Smooth muscle cell (in vitro differentiated cells): ENCODE data around the gene DHX36. TPM values are rescaled to one million over a fixed set of nuclear protein-coding genes. Genes with fewer than 3 reads are reported as not detected.

Experiments
- DNase-seq: peaks from one replicate; lab custom pipeline; 2025; ENCODE audit not compliant: unreplicated experiment; lab: John Stamatoyannopoulos, UW
- H2AFZ ChIP-seq: fragments of 200-600 bp; sonication (generic); 2 replicates; pipeline ENCODE4 v1.6.0; 2016; ENCODE audit warnings: antibody characterized with exemption, low read depth, mild to moderate bottlenecking
- H3F3A ChIP-seq: fragments of 200-600 bp; sonication (generic); 2 replicates; pipeline ENCODE4 v1.6.0; 2017; ENCODE audit warnings: antibody characterized with exemption, low read depth
- H3K27ac ChIP-seq: fragments of 200-600 bp; sonication (generic); 2 replicates; pipeline ENCODE4 v1.5.1; 2016; ENCODE audit warnings: low read depth, mild to moderate bottlenecking
- H3K27me3 ChIP-seq: fragments of 200-600 bp; sonication (generic); 2 replicates; pipeline ENCODE4 v1.6.1; 2016; ENCODE audit warnings: low read depth, mild to moderate bottlenecking
- H3K36me3 ChIP-seq: fragments of 200-600 bp; sonication (generic); 2 replicates; pipeline ENCODE4 v1.5.1; 2016; ENCODE audit warnings: low read depth
- H3K4me1 ChIP-seq: fragments of 200-600 bp; sonication (generic); 2 replicates; pipeline ENCODE4 v1.5.1; 2016; ENCODE audit warnings: low read depth
- H3K4me2 ChIP-seq: fragments of 200-600 bp; sonication (generic); 2 replicates; pipeline ENCODE4 v1.6.0; 2016; ENCODE audit warnings: mild to moderate bottlenecking
- H3K4me3 ChIP-seq: fragments of 200-600 bp; sonication (generic); 2 replicates; pipeline ENCODE4 v1.5.1; 2016; ENCODE audit warnings: mild to moderate bottlenecking
- H3K79me2 ChIP-seq: fragments of 200-600 bp; sonication (generic); 2 replicates; pipeline ENCODE4 v1.6.0; 2016; ENCODE audit warnings: low read depth, mild to moderate bottlenecking
- H3K9ac ChIP-seq: fragments of 200-600 bp; sonication (generic); 2 replicates; pipeline ENCODE4 v1.6.0; 2016; ENCODE audit warnings: low read depth
- H3K9me3 ChIP-seq: fragments of 200-600 bp; sonication (generic); replicated peaks from 2 replicates; pipeline ENCODE4 v1.5.1; 2016; ENCODE audit warnings: low read depth
- H4K20me1 ChIP-seq: fragments of 200-600 bp; sonication (generic); 2 replicates; pipeline ENCODE4 v1.6.0; 2016; ENCODE audit warnings: low read depth
- CTCF ChIP-seq: fragments of 200-600 bp; sonication (generic); IDR thresholded peaks from 2 replicates; pipeline ENCODE4 v1.5.1; 2017; ENCODE audit warnings: borderline replicate concordance, mild to moderate bottlenecking, antibody characterized with exemption; ENCODE audit not compliant: insufficient read depth, poor library complexity, severe bottlenecking
- WGBS: methylation state at CpG from one replicate; pipeline ENCODE4 v1.1.7; 2016; ENCODE audit warnings: low lambda C conversion rate; 5-methylcytosine and 5-hydroxymethylcytosine counted together
- polyA plus RNA-seq: library from polyadenylated mRNA; unstranded; fragments of >200 nt; fragmentation: Nextera tagmentation; extraction: Ambion mirVana; gene quantifications from 2 replicates; pipeline ENCODE4 v1.2.1, GENCODE V29; 2016
- total RNA-seq: library from RNA; depleted of rRNA; stranded (reverse); fragments of >200 nt; gene quantifications from 2 replicates; pipeline ENCODE4 v1.2.3, GENCODE V29; 2014

Gene DHX36
- total and polyA plus RNA-seq, 2 experiments from 2014 or later = 18.2 to 42.6 TPM

DNA sequence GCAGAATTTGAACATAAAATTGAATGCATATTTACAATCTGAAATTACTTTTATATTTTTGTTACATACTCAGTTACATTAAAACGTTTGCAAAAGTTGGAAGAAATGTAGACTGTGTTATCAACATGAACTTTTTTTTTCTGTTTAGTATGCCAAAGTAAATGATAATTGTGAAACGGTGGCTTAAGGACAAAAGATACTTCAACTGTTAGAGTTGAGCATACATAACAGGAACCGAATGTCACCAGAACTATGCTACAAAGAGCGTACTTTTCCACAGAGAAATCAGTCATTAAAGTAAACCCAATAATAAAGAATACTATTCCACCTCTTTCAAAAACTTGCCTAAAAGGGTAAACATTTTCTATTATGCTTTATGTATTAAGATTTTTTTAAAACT lies 14.3 kb upstream of the DHX36 start:
- DNase-seq = no peak
- Histone ChIP-seq H3K4me2 (no peak overlapping the region), H3K27ac (no peak overlapping the region), H3K27me3 (no peaks in the 10 kb centered on the region), H3K79me2 (no peaks in the 10 kb centered on the region), H3K36me3 (no peaks in the 10 kb centered on the region), H3K4me3 (no peak overlapping the region), H4K20me1 (no peaks in the 10 kb centered on the region), H3F3A (no peaks in the 10 kb centered on the region), H3K9ac (no peak overlapping the region), H2AFZ (no peak overlapping the region), H3K9me3 (no peaks in the 10 kb centered on the region), H3K4me1 (no peaks in the 10 kb centered on the region)
- whole genome bisulfite sequencing = 81% methylated on average over 4 of the region's 4 CpGs
- TF ChIP-seq CTCF = no peak

DNA sequence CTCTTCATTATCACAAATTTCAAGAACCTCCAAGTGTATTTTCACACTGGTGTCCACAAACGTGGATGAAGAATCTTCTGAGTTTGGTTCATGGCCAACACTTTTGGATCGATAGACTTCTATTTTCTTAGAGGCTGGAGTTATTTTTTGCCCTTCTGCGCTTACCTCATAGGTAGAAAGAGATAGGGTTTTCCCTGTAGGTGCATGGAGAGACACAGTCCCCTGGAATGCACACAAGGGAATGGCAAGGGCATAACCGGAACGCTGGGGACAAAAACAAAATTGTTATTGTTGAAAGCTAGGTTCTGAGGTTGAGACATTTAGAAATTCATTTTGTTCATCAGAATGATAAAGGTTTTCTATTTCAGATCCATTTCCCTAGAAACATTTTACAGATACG lies 13.7 kb upstream of the DHX36 start:
- Histone ChIP-seq H3K36me3 (no peaks in the 10 kb centered on the region), H3K27me3 (no peaks in the 10 kb centered on the region), H2AFZ (no peak overlapping the region), H3K9ac (no peak overlapping the region), H3K4me1 (no peaks in the 10 kb centered on the region), H3K79me2 (no peaks in the 10 kb centered on the region), H3K27ac (no peak overlapping the region), H3F3A (no peaks in the 10 kb centered on the region), H3K9me3 (no peaks in the 10 kb centered on the region), H3K4me3 (no peak overlapping the region), H4K20me1 (no peaks in the 10 kb centered on the region), H3K4me2 (no peak overlapping the region)
- 94% methylated on average over 6 of the region's 6 CpGs for whole genome bisulfite sequencing
- no peak for TF ChIP-seq CTCF
- no peak for DNase-seq

DNA sequence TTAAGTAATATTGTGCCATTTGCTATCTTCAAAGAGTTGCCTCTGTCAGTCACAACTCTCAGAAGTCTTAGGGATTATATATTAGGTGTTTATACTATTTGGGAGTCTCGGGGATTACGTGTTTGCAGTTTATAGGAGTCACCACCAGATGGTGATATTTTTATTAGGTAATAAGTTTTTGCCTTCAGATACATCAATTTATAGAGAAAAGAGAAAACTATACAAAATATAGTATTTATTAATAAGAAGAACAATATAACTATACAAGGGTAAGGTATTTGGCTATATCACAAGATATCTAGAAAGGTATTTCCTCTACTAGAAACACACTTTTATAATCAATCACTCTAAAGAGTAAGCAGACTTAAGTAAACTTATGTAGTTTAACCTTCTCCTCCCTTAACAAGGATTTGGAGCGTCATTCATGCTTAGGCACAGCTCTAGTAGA lies 10.7 kb upstream of the DHX36 start:
- no peaks in the 10 kb centered on the region for H4K20me1 ChIP-seq
- no peak overlapping the region for H3K4me2 ChIP-seq
- no peaks in the 10 kb centered on the region for H3K27me3 ChIP-seq
- no peaks in the 10 kb centered on the region for H3K4me1 ChIP-seq
- no peaks in the 10 kb centered on the region for H3F3A ChIP-seq
- H2AFZ ChIP-seq = no peak overlapping the region
- no peaks in the 10 kb centered on the region for H3K36me3 ChIP-seq
- no peaks in the 10 kb centered on the region for H3K79me2 ChIP-seq
- H3K9me3 ChIP-seq = no peaks in the 10 kb centered on the region
- WGBS = 18% methylated on average over 3 of the region's 3 CpGs
- TF ChIP-seq CTCF = peak; percentile 69
- DNase-seq = no peak
- H3K27ac ChIP-seq = no peak overlapping the region
- H3K4me3 ChIP-seq = no peak overlapping the region
- no peak overlapping the region for H3K9ac ChIP-seq

GRCh38 chr3:154327871-154328270 lies 3.6 kb upstream of the DHX36 start:
- no peak overlapping the region for H2AFZ ChIP-seq
- H3K27me3 ChIP-seq = no peaks in the 10 kb centered on the region
- no peak overlapping the region for H3K4me2 ChIP-seq
- H3K4me1 ChIP-seq = peaks cover 6% of the 10 kb centered on the region
- no peak for DNase-seq
- H4K20me1 ChIP-seq = no peaks in the 10 kb centered on the region
- H3K4me3 ChIP-seq = no peak overlapping the region
- H3K27ac ChIP-seq = no peak overlapping the region
- peaks cover 12% of the 10 kb centered on the region for H3K79me2 ChIP-seq
- H3K9ac ChIP-seq = no peak overlapping the region
- H3K9me3 ChIP-seq = no peaks in the 10 kb centered on the region
- H3F3A ChIP-seq = no peaks in the 10 kb centered on the region
- no peak for TF ChIP-seq CTCF
- no peaks in the 10 kb centered on the region for H3K36me3 ChIP-seq
